Measurements from ENCODE around the gene ANKHD1.

DNA sequence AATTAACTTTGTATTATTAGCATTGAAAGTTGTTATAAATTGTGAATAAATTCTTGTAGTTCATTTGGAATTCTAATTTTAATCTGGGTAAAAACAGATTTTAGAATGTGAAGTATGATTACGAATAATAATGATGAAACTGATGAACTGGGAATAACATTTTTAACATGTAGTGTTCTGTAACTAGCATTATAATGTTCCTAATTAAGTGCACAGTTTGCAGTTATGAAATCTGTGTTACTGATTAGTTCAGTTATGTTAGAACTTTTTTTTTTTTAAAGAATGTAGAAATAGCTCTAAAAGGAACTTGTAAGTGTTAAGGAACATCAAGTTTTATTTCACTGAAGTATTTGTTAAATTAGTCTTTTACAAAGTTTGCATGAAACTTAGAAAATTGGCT, 97.0 kb downstream of the ANKHD1 start:
- TF ChIP-seq, protein P1, sequence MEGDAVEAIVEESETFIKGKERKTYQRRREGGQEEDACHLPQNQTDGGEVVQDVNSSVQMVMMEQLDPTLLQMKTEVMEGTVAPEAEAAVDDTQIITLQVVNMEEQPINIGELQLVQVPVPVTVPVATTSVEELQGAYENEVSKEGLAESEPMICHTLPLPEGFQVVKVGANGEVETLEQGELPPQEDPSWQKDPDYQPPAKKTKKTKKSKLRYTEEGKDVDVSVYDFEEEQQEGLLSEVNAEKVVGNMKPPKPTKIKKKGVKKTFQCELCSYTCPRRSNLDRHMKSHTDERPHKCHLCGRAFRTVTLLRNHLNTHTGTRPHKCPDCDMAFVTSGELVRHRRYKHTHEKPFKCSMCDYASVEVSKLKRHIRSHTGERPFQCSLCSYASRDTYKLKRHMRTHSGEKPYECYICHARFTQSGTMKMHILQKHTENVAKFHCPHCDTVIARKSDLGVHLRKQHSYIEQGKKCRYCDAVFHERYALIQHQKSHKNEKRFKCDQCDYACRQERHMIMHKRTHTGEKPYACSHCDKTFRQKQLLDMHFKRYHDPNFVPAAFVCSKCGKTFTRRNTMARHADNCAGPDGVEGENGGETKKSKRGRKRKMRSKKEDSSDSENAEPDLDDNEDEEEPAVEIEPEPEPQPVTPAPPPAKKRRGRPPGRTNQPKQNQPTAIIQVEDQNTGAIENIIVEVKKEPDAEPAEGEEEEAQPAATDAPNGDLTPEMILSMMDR (IDR thresholded peaks at IDR 0.05): no peak
- TF ChIP-seq POLR2A (IDR thresholded peaks at IDR 0.05): no peak
